GM18870 (cell line): Measurements from ENCODE around the gene DPP6.

Source experiments
- ATAC-seq: cut with Tn5 transposase; IDR thresholded peaks from one replicate; pipeline ENCODE4 v1.9.1; 2021; ENCODE audit warnings: moderate library complexity; ENCODE audit not compliant: unreplicated experiment

Gene DPP6

GRCh38 chr7:154684666-154685563 lies 632.7 kb downstream of the DPP6 start:
- ATAC-seq = no peak

- ATAC-seq = no peak
Measured at GRCh38 chr7:154685564-154685901, 633.3 kb downstream of the DPP6 start.

GRCh38 chr7:154686305-154686704 lies 634.1 kb downstream of the DPP6 start:
- no peak for ATAC-seq

GRCh38 chr7:154688952-154689351 lies 636.8 kb downstream of the DPP6 start:
- no peak for ATAC-seq

- ATAC-seq = no peak
Measured at GRCh38 chr7:154690411-154690810, 638.2 kb downstream of the DPP6 start.

- no peak for ATAC-seq
Measured at GRCh38 chr7:154693661-154694060, 641.5 kb downstream of the DPP6 start.

- ATAC-seq = no peak
Measured at GRCh38 chr7:154695836-154696235, 643.6 kb downstream of the DPP6 start.

- ATAC-seq = no peak
Measured at GRCh38 chr7:154696556-154696955, 644.4 kb downstream of the DPP6 start.

GRCh38 chr7:154698726-154699291 lies 646.6 kb downstream of the DPP6 start:
- no peak for ATAC-seq

- no peak for ATAC-seq
Measured at GRCh38 chr7:154699417-154699816, 647.2 kb downstream of the DPP6 start.

GRCh38 chr7:154709840-154710520 lies 657.8 kb downstream of the DPP6 start:
- no peak for ATAC-seq

- no peak for ATAC-seq
Measured at GRCh38 chr7:154720016-154720415, 667.8 kb downstream of the DPP6 start.

GRCh38 chr7:154721086-154721485 lies 668.9 kb downstream of the DPP6 start:
- no peak for ATAC-seq

- no peak for ATAC-seq
Measured at GRCh38 chr7:154726368-154726767, 674.2 kb downstream of the DPP6 start.

GRCh38 chr7:154729056-154729455 lies 676.9 kb downstream of the DPP6 start:
- no peak for ATAC-seq

GRCh38 chr7:154735766-154736165 lies 683.6 kb downstream of the DPP6 start:
- ATAC-seq = no peak

GRCh38 chr7:154736389-154736788 lies 684.2 kb downstream of the DPP6 start:
- no peak for ATAC-seq

GRCh38 chr7:154738216-154738615 lies 686.0 kb downstream of the DPP6 start:
- ATAC-seq = no peak

GRCh38 chr7:154741131-154741530 lies 688.9 kb downstream of the DPP6 start:
- no peak for ATAC-seq

GRCh38 chr7:154743206-154743605 lies 691.0 kb downstream of the DPP6 start:
- ATAC-seq = no peak

- ATAC-seq = no peak
Measured at GRCh38 chr7:154744256-154744860, 692.2 kb downstream of the DPP6 start.

GRCh38 chr7:154744861-154745258 lies 692.7 kb downstream of the DPP6 start:
- no peak for ATAC-seq
